Measurements from ENCODE around the gene PRMT3.

PRMT3 gene

DNA sequence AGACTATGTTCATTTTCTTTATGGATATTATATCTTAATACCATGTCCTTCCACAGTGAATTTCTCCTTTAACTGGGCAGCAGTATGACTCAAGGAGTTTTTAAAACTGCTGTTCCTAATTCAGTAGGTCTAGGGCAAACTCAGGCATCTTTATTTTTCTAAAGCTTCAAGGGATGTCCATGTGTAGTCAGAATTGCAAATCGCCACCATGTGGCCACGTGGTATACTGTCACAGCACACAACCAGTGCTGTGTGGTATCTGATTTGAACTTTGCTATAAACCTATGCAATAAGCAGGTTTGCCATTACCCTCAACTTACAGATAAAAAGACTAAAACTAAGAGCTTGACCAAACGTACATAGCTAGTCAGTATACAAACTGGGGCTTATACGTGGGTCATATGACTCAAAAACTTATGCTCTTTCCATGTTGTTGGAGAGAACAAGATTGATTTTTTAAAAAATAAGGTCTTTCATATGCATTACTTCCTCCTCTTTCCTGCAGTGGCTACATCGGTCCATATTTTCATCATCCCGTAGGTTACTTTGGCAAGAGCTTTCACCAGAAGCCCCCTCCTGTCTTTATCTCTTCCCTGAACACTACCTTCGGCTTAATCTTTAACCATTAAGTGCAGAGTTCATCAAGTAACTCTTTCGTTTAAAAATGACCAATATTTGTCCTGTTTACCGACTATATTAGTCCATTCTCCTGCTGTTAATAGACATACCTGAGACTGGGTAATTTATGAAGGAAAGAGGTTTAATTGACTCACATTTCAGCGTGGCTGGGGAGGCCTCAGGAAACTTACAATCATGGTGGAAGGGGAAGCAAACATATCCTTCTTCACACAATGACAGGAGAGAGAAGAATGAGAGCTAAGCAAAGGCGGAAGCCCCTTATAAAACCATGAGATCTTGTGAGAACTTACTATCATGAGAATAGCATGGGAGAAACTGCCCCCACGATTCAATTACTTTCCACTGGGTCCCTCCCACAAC lies 32.0 kb upstream of the PRMT3 start:
- Mint-ChIP-seq H3K4me1 (peaks cover 5% of the 10 kb centered on the region), H3K27ac (no peak overlapping the region), H3K27me3 (ENCODE audit: low read depth) (peaks cover 4% of the 10 kb centered on the region), H3K36me3 (ENCODE audit: low read depth) (no peaks in the 10 kb centered on the region), H3K4me3 (no peak overlapping the region), H3K9me3 (no peaks in the 10 kb centered on the region)
- TF ChIP-seq, protein P1, sequence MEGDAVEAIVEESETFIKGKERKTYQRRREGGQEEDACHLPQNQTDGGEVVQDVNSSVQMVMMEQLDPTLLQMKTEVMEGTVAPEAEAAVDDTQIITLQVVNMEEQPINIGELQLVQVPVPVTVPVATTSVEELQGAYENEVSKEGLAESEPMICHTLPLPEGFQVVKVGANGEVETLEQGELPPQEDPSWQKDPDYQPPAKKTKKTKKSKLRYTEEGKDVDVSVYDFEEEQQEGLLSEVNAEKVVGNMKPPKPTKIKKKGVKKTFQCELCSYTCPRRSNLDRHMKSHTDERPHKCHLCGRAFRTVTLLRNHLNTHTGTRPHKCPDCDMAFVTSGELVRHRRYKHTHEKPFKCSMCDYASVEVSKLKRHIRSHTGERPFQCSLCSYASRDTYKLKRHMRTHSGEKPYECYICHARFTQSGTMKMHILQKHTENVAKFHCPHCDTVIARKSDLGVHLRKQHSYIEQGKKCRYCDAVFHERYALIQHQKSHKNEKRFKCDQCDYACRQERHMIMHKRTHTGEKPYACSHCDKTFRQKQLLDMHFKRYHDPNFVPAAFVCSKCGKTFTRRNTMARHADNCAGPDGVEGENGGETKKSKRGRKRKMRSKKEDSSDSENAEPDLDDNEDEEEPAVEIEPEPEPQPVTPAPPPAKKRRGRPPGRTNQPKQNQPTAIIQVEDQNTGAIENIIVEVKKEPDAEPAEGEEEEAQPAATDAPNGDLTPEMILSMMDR (IDR thresholded peaks at IDR 0.05; ENCODE audit: unreplicated experiment in 3 of 3), result peak; percentile 64 to 70 (median 67)

DNA sequence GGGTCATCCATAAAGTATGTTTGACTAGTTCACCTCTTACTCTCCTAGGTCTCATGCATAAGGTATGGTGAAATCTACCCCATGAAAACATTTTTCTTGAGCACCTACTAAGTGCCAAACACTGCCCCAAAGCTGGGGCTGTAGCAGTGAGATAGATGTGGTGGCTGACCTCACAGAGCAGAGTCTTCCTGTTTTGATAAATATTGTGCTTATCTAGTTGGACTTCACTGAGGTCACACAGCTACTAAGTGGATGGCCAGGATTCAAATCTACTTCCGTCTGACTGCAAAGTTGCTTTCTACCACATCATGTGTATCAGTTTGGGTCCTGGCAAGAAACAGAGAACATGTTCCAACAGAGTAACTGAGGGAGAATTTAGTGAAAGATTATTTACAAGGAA lies 30.4 kb upstream of the PRMT3 start:
- Mint-ChIP-seq H3K9me3 (no peaks in the 10 kb centered on the region), H3K27me3 (ENCODE audit: low read depth) (peaks cover 4% of the 10 kb centered on the region), H3K36me3 (ENCODE audit: low read depth) (no peaks in the 10 kb centered on the region), H3K4me1 (peaks cover under 1% of the 10 kb centered on the region), H3K4me3 (no peak overlapping the region), H3K27ac (no peak overlapping the region)
- TF ChIP-seq, protein P1 (IDR thresholded peaks at IDR 0.05; ENCODE audit: unreplicated experiment in 3 of 3), result no peak

DNA sequence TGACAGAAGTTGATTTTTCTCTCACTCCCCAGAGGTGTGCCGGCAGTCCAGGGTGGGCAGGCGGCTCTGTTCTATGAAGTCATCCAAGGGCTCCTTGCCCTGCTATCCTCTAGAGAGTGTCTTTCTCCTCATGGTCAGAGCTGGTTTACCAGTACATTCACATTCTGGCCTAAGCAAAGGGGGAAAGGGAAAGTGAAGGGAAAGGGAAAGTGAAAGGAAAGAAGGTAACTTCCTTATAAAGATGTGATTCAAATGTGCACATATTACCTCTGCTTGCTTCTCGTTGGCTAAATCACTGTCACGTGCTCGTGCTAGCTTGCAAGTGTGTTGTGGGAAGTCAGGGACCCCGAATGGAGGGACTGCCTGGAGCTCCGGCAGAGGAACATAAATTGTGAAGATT lies 26.9 kb upstream of the PRMT3 start:
- H3K4me3 Mint-ChIP-seq, result no peak overlapping the region
- peaks cover 19% of the 10 kb centered on the region for H3K27me3 Mint-ChIP-seq (ENCODE audit: low read depth)
- H3K9me3 Mint-ChIP-seq, result no peaks in the 10 kb centered on the region
- peaks cover 12% of the 10 kb centered on the region for H3K4me1 Mint-ChIP-seq
- TF ChIP-seq, protein P1 (IDR thresholded peaks at IDR 0.05; ENCODE audit: unreplicated experiment in 3 of 3), result no peak
- no peak overlapping the region for H3K27ac Mint-ChIP-seq
- no peaks in the 10 kb centered on the region for H3K36me3 Mint-ChIP-seq (ENCODE audit: low read depth)

DNA sequence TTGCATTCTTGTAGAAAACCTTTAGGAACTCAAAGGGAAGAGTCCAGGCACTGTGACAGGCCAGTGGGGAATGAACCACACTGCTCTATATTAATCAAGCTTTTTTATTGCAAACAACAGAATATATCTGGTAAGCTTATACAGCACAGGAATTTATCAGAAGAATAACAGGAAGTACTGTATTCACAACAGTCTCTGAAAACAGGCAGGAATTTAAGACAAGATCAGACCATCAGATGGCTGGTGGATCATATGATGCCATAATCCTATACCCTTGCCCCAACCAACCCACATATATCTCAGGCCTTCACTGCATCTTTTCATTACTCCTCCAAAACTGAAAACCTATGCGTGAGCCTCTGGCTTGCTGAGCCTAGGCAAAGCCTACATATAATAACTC lies 25.0 kb upstream of the PRMT3 start:
- H3K4me1 Mint-ChIP-seq, result peaks cover 17% of the 10 kb centered on the region
- no peaks in the 10 kb centered on the region for H3K9me3 Mint-ChIP-seq
- no peaks in the 10 kb centered on the region for H3K36me3 Mint-ChIP-seq (ENCODE audit: low read depth)
- TF ChIP-seq, protein P1 (IDR thresholded peaks at IDR 0.05; ENCODE audit: unreplicated experiment in 3 of 3), result no peak
- no peak overlapping the region for H3K27ac Mint-ChIP-seq
- H3K27me3 Mint-ChIP-seq (ENCODE audit: low read depth), result peaks cover 23% of the 10 kb centered on the region
- H3K4me3 Mint-ChIP-seq, result peak overlapping the region; percentile 82 to 85 (median 83)

DNA sequence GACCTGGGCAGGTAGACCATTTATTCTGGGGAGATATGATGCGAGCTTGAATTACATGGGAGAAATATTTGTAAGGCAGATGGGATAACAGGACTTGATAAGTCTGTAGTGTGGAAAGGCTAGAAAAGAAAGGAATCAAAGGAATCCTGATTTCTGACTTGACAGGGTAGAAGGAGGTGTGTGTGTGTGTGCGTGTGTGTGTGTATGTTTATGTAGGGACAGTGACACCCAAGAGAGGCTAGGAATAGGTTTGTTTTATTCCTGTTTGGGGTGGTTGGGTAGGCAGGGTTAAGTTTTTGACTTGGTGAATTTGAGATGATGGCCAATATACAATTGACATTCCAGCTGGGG lies 24.4 kb upstream of the PRMT3 start:
- H3K27ac Mint-ChIP-seq, result peak overlapping the region in 2 of 3 experiments; percentile 4 to 33
- TF ChIP-seq, protein P1 (IDR thresholded peaks at IDR 0.05; ENCODE audit: unreplicated experiment in 3 of 3), result no peak
- H3K4me3 Mint-ChIP-seq, result peak overlapping the region; percentile 82 to 85 (median 83)
- H3K27me3 Mint-ChIP-seq (ENCODE audit: low read depth), result peaks cover 23% of the 10 kb centered on the region
- H3K4me1 Mint-ChIP-seq, result peaks cover 17% of the 10 kb centered on the region
- no peaks in the 10 kb centered on the region for H3K36me3 Mint-ChIP-seq (ENCODE audit: low read depth)
- H3K9me3 Mint-ChIP-seq, result no peaks in the 10 kb centered on the region

All from nephron (organoid).